ENCODE data around the gene CLSTN1. TPM values are rescaled to one million over a fixed set of nuclear protein-coding genes. Genes with fewer than 3 reads are reported as not detected.
A peak's percentile ranks its signal among the peaks of the same experiment; 100 is the strongest.

The CLSTN1 gene
- total RNA-seq, 1 donor from 2014 or later, result 179 TPM

DNA sequence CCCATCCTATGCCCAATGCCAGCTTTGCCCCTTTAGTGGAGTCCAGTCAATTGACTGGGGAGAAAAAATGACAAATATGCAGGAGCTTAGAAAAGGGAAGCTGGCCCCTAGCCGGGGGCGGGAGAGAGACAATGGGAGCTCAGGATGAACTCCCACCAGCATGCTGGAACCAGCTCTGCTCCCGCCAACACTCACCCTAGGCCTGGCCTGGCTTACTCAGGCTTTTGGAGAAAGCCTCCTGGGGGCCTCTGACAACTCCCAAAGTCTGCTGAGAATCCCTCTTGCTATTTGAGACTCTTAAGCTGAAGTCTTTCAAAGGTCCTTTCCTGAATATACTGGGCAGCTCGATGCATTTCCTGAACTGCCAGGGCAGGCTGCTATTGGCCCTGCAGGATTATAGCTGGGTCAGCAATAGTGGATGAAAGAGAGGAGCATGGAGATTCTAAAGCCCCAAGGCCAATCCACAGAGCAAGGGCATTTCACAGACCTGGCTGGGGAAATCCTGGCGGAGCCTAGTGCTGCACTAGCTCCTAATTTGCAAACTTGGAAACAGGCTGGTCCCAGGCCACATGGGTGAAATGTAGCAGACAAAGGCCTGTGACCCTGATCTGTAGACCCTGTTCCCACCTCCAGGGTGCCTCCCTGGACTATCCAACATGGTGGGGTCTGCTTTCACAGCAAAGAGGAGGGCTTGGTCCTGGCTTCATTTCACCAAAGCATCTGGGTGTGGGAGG, 35.7 kb upstream of the CLSTN1 start:
- DNase-seq (ENCODE audit: extremely low spot score, unreplicated experiment), result no peak
- Mint-ChIP-seq H3K36me3 (ENCODE audit: unreplicated experiment) (peaks cover 11% of the 10 kb centered on the region), H3K9me3 (ENCODE audit: unreplicated experiment) (no peaks in the 10 kb centered on the region), H3K4me3 (ENCODE audit: unreplicated experiment) (no peak overlapping the region), H3K27me3 (ENCODE audit: unreplicated experiment) (no peaks in the 10 kb centered on the region), H3K4me1 (ENCODE audit: unreplicated experiment) (peaks cover 13% of the 10 kb centered on the region), H3K27ac (ENCODE audit: unreplicated experiment) (peak overlapping the region; percentile 68)
- no peak for TF ChIP-seq CTCF (IDR thresholded peaks at IDR 0.05)

DNA sequence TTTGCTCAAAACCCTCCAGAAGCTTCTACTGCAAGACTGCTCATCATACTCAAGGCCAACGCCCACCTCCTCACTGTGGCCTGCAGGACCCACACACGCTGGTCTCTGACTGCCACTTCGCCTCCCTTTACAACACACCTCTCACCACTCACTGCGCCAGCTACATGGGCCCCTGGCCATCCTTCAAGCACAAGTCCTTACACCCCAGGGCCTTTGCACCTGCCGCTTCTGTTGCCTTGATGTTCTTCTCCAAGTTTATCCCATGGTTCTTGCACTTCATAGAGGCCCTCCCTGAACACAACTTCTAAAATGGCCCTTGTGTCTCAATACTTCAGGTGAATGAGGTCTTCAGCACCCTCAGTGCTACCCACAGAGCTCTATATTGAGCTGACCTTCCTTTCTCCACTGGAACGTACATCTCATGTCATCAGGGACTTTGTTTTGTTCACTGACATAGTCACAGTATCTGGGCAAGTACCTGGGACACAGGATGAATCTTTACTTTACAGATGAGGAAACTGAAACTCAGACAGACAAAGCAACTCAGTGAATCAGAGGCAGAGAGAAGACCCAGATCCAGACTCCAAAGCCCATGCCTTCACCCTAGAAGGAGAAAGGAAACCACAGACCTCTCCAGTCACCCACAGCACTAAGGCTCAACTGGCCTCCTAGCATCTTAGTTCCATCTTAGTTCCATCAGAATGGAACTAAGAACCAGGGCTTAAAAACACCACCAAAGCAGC, 34.7 kb upstream of the CLSTN1 start:
- no peak for DNase-seq (ENCODE audit: extremely low spot score, unreplicated experiment)
- no peak for TF ChIP-seq CTCF (IDR thresholded peaks at IDR 0.05)
- Mint-ChIP-seq H3K27me3 (ENCODE audit: unreplicated experiment) (no peaks in the 10 kb centered on the region), H3K27ac (ENCODE audit: unreplicated experiment) (no peak overlapping the region), H3K4me3 (ENCODE audit: unreplicated experiment) (no peak overlapping the region), H3K9me3 (ENCODE audit: unreplicated experiment) (no peaks in the 10 kb centered on the region), H3K36me3 (ENCODE audit: unreplicated experiment) (peaks cover 17% of the 10 kb centered on the region), H3K4me1 (ENCODE audit: unreplicated experiment) (peaks cover 16% of the 10 kb centered on the region)

- no peaks in the 10 kb centered on the region for H3K9me3 Mint-ChIP-seq (ENCODE audit: unreplicated experiment)
- no peak overlapping the region for H3K4me3 Mint-ChIP-seq (ENCODE audit: unreplicated experiment)
- no peak for DNase-seq (ENCODE audit: extremely low spot score, unreplicated experiment)
- no peaks in the 10 kb centered on the region for H3K27me3 Mint-ChIP-seq (ENCODE audit: unreplicated experiment)
- H3K4me1 Mint-ChIP-seq (ENCODE audit: unreplicated experiment), result peaks cover 30% of the 10 kb centered on the region
- H3K36me3 Mint-ChIP-seq (ENCODE audit: unreplicated experiment), result peaks cover 15% of the 10 kb centered on the region
- no peak overlapping the region for H3K27ac Mint-ChIP-seq (ENCODE audit: unreplicated experiment)
- TF ChIP-seq CTCF (IDR thresholded peaks at IDR 0.05), result no peak
Measured at GRCh38 chr1:9855186-9855585, 31.4 kb upstream of the CLSTN1 start.

- H3K36me3 Mint-ChIP-seq (ENCODE audit: unreplicated experiment), result peaks cover 10% of the 10 kb centered on the region
- H3K9me3 Mint-ChIP-seq (ENCODE audit: unreplicated experiment), result no peaks in the 10 kb centered on the region
- no peak for TF ChIP-seq CTCF (IDR thresholded peaks at IDR 0.05)
- no peaks in the 10 kb centered on the region for H3K27me3 Mint-ChIP-seq (ENCODE audit: unreplicated experiment)
- H3K27ac Mint-ChIP-seq (ENCODE audit: unreplicated experiment), result peak overlapping the region; percentile 77
- no peak overlapping the region for H3K4me3 Mint-ChIP-seq (ENCODE audit: unreplicated experiment)
- no peak for DNase-seq (ENCODE audit: extremely low spot score, unreplicated experiment)
- peaks cover 19% of the 10 kb centered on the region for H3K4me1 Mint-ChIP-seq (ENCODE audit: unreplicated experiment)
Measured at GRCh38 chr1:9853249-9853595, 29.5 kb upstream of the CLSTN1 start.

All from osteocyte (in vitro differentiated cells).